ENCODE results near the gene RNF187. TPM values are rescaled to one million over a fixed set of nuclear protein-coding genes. Genes with fewer than 3 reads are reported as not detected.

The RNF187 gene
- total RNA-seq, 1 experiment from 2014 or later: 137 TPM

DNA sequence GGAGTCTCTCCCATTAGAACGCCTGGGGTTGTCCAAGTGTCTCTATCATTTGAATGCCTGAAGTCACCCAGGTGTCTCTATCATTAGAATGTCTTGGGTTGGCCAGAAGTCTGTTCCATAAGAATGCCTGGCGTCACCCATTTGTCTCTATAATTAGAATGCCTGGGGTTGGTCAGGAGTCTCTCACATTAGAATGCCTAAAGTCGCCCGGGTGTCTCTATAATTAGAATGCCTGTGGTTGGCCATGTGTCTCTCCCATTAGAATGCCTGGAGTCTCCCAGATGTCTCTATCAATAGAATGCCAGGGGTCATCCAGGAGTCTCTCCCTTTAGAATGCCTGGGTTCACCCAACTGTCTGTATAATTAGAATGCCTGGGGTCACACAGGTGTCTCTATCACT lies 54.5 kb downstream of the RNF187 start:
- CTCF ChIA-PET: no interaction called here
- H3K4me2 ChIP-seq (ENCODE audit: low read length): no peak overlapping the region
- no peaks in the 10 kb centered on the region for H4K20me1 ChIP-seq (ENCODE audit: insufficient read depth)
- H3K4me3 ChIP-seq (replicated peaks in 1 of 2; ENCODE audit: low read depth in 1 of 2, low read length in 2 of 2): no peak overlapping the region
- H3K9ac ChIP-seq (ENCODE audit: low read length): no peak overlapping the region
- BruUV-seq (replicated peaks): no TSS peak
- no peak overlapping the region for H3K27ac ChIP-seq (ENCODE audit: low read depth, low read length)
- RAD21 ChIA-PET (ENCODE audit: low non-redundant PET in 1 of 2, low total read pairs in 2 of 2, uncharacterized antibody in 2 of 2, unreplicated experiment in 2 of 2): no interaction called here
- DNase-seq (ENCODE audit: low read depth, low spot score): no peak
- H3K9me3 ChIP-seq (ENCODE audit: control insufficient read depth in 1 of 2, insufficient read depth in 1 of 2, low read depth in 1 of 2, low read length in 2 of 2): 0 out of 4 replicates have a peak, but pooled peaks cover 5 to 8% of the 10 kb centered on the region in 2 experiments
- no peak for ATAC-seq
- no peaks in the 10 kb centered on the region for H3K27me3 ChIP-seq (ENCODE audit: insufficient read depth, low read length)
- peaks cover 13 to 27% of the 10 kb centered on the region in 2 experiments; a peak in 3 of 4 replicates for H3K4me1 ChIP-seq (ENCODE audit: control insufficient read depth in 1 of 2, insufficient read depth in 2 of 2, low read length in 2 of 2)
- intact Hi-C loops (cut with micrococcal nuclease): no loop called here
- H3K79me2 ChIP-seq (ENCODE audit: insufficient read depth, low read length): no peaks in the 10 kb centered on the region
- no peaks in the 10 kb centered on the region for H3K36me3 ChIP-seq (ENCODE audit: control insufficient read depth in 1 of 2, insufficient read depth in 2 of 2, low read length in 2 of 2)
- TF ChIP-seq ZNF274 (IDR thresholded peaks at IDR 0.05; ENCODE audit: low read depth, low read length) (no peak), JUND (IDR thresholded peaks at IDR 0.05) (no peak), SP1 (IDR thresholded peaks at IDR 0.05; ENCODE audit: low read depth) (no peak), EGR1 (IDR thresholded peaks at IDR 0.05; ENCODE audit: low read depth) (no peak), POLR2A (IDR thresholded peaks at IDR 0.05; ENCODE audit: borderline replicate concordance, extremely low read depth, insufficient read depth, insufficient read length) (no peak), YY1 (IDR thresholded peaks at IDR 0.05; ENCODE audit: extremely low read depth, insufficient replicate concordance, low read depth, low read length) (no peak), FOSL1 (IDR thresholded peaks at IDR 0.05; ENCODE audit: low read depth) (no peak), EZH2 (IDR thresholded peaks at IDR 0.05) (no peak), TCF7L2 (IDR thresholded peaks at IDR 0.05; ENCODE audit: borderline replicate concordance, extremely low read depth, insufficient read depth, insufficient read length) (no peak), ELF1 (IDR thresholded peaks at IDR 0.05; ENCODE audit: borderline replicate concordance, low read depth) (no peak), ZFX (IDR thresholded peaks at IDR 0.05) (no peak), CEBPB (IDR thresholded peaks at IDR 0.05; ENCODE audit: low read depth) (no peak)
- TF ChIP-seq, protein P1, sequence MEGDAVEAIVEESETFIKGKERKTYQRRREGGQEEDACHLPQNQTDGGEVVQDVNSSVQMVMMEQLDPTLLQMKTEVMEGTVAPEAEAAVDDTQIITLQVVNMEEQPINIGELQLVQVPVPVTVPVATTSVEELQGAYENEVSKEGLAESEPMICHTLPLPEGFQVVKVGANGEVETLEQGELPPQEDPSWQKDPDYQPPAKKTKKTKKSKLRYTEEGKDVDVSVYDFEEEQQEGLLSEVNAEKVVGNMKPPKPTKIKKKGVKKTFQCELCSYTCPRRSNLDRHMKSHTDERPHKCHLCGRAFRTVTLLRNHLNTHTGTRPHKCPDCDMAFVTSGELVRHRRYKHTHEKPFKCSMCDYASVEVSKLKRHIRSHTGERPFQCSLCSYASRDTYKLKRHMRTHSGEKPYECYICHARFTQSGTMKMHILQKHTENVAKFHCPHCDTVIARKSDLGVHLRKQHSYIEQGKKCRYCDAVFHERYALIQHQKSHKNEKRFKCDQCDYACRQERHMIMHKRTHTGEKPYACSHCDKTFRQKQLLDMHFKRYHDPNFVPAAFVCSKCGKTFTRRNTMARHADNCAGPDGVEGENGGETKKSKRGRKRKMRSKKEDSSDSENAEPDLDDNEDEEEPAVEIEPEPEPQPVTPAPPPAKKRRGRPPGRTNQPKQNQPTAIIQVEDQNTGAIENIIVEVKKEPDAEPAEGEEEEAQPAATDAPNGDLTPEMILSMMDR (IDR thresholded peaks at IDR 0.05 in 2 of 3, conservative IDR thresholded peaks at IDR 0.05 in 1 of 3; ENCODE audit: borderline replicate concordance in 1 of 3, insufficient read depth in 1 of 3, low read depth in 2 of 3, low read length in 2 of 3): no peak
- TF ChIP-seq, protein P2, sequence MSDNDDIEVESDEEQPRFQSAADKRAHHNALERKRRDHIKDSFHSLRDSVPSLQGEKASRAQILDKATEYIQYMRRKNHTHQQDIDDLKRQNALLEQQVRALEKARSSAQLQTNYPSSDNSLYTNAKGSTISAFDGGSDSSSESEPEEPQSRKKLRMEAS (IDR thresholded peaks at IDR 0.05): no peak
- TF ChIP-seq, protein P3, sequence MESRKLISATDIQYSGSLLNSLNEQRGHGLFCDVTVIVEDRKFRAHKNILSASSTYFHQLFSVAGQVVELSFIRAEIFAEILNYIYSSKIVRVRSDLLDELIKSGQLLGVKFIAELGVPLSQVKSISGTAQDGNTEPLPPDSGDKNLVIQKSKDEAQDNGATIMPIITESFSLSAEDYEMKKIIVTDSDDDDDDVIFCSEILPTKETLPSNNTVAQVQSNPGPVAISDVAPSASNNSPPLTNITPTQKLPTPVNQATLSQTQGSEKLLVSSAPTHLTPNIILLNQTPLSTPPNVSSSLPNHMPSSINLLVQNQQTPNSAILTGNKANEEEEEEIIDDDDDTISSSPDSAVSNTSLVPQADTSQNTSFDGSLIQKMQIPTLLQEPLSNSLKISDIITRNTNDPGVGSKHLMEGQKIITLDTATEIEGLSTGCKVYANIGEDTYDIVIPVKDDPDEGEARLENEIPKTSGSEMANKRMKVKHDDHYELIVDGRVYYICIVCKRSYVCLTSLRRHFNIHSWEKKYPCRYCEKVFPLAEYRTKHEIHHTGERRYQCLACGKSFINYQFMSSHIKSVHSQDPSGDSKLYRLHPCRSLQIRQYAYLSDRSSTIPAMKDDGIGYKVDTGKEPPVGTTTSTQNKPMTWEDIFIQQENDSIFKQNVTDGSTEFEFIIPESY (IDR thresholded peaks at IDR 0.05; ENCODE audit: extremely low read depth, insufficient replicate concordance, low read length): no peak
- TF ChIP-seq, protein P4, sequence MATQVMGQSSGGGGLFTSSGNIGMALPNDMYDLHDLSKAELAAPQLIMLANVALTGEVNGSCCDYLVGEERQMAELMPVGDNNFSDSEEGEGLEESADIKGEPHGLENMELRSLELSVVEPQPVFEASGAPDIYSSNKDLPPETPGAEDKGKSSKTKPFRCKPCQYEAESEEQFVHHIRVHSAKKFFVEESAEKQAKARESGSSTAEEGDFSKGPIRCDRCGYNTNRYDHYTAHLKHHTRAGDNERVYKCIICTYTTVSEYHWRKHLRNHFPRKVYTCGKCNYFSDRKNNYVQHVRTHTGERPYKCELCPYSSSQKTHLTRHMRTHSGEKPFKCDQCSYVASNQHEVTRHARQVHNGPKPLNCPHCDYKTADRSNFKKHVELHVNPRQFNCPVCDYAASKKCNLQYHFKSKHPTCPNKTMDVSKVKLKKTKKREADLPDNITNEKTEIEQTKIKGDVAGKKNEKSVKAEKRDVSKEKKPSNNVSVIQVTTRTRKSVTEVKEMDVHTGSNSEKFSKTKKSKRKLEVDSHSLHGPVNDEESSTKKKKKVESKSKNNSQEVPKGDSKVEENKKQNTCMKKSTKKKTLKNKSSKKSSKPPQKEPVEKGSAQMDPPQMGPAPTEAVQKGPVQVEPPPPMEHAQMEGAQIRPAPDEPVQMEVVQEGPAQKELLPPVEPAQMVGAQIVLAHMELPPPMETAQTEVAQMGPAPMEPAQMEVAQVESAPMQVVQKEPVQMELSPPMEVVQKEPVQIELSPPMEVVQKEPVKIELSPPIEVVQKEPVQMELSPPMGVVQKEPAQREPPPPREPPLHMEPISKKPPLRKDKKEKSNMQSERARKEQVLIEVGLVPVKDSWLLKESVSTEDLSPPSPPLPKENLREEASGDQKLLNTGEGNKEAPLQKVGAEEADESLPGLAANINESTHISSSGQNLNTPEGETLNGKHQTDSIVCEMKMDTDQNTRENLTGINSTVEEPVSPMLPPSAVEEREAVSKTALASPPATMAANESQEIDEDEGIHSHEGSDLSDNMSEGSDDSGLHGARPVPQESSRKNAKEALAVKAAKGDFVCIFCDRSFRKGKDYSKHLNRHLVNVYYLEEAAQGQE (IDR thresholded peaks at IDR 0.05; ENCODE audit: low read depth): no peak
- TF ChIP-seq, protein P5, sequence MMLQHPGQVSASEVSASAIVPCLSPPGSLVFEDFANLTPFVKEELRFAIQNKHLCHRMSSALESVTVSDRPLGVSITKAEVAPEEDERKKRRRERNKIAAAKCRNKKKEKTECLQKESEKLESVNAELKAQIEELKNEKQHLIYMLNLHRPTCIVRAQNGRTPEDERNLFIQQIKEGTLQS (IDR thresholded peaks at IDR 0.05): no peak
- H2AFZ ChIP-seq (ENCODE audit: low read depth, low read length, poor library complexity, severe bottlenecking): no peak overlapping the region
- H3K9me2 ChIP-seq (ENCODE audit: insufficient read depth): no peaks in the 10 kb centered on the region
- POLR2A ChIA-PET: no interaction called here

All from HCT116 (cell line).